Adrenal gland (tissue), 12 donors: Measurements from ENCODE around the gene TP53I11. TPM values are rescaled to one million over a fixed set of nuclear protein-coding genes. Genes with fewer than 3 reads are reported as not detected.

Experiments
- DNase-seq, 7 donors: peaks; one replicate each; pipeline ENCODE4 v3.0.0-alpha.2; 2019 to 2020
- H3K27ac ChIP-seq, 5 donors: fragments of 200-600 bp; sonication (generic) in 4 of 5; 1 replicate in 3 of 5; 2 replicates in 2 of 5; pipeline versions ENCODE4 v1.5.1 to v1.8.0; 2016 to 2020; ENCODE audit warnings: mild to moderate bottlenecking in 1 of 5
- H3K27me3 ChIP-seq: fragments of 200-600 bp; 2 replicates; pipeline ENCODE4 v1.8.0; 2021
- H3K36me3 ChIP-seq, 2 donors: fragments of 200-600 bp; replicated peaks in 1 of 2; 1 replicate in 1 of 2; 2 replicates in 1 of 2; pipeline versions ENCODE4 v1.5.1 to v1.8.0; 2018 to 2022
- H3K4me1 ChIP-seq, 2 donors: fragments of 200-600 bp; replicated peaks in 1 of 2; 1 replicate in 1 of 2; 2 replicates in 1 of 2; pipeline versions ENCODE4 v1.5.1 to v1.8.0; 2018 to 2021
- H3K4me3 ChIP-seq, 4 donors: fragments of 200-600 bp; sonication (generic) in 3 of 4; one replicate each; pipeline ENCODE4 v1.5.1; 2016 to 2018
- H3K9me3 ChIP-seq, 3 donors: fragments of 200-600 bp; sonication (generic) in 1 of 3; replicated peaks in 1 of 3; 1 replicate in 2 of 3; 2 replicates in 1 of 3; pipeline versions ENCODE4 v1.5.1 to v1.8.0; 2016 to 2021
- CTCF ChIP-seq, 6 experiments: fragments of 450-650 bp in 4 of 6; fragments of 200-600 bp in 2 of 6; sonication (generic) in 1 of 6; IDR thresholded peaks; 1 replicate in 5 of 6; 2 replicates in 1 of 6; pipeline versions ENCODE4 v1.5.1 to v1.8.0; 2016 to 2021; ENCODE audit warnings: antibody characterized with exemption in 6 of 6, mild to moderate bottlenecking in 2 of 6, moderate library complexity in 1 of 6
- POLR2A ChIP-seq, 2 donors: fragments of 450-650 bp; IDR thresholded peaks; one replicate each; pipeline ENCODE4 v1.6.1; 2017; ENCODE audit warnings: antibody characterized with exemption in 2 of 2, mild to moderate bottlenecking in 2 of 2, moderate library complexity in 1 of 2
- WGBS, 4 donors: extraction: QIAGEN DNeasy Blood & Tissue Kit in 2 of 4; methylation state at CpG; one replicate each; pipeline versions ENCODE4 v1.1.5 to v1.1.7; 2013 to 2017; 5-methylcytosine and 5-hydroxymethylcytosine counted together
- intact Hi-C, 2 donors: fragments of 100-400 bp; cut with DNase I; formaldehyde crosslinking; loops; one replicate each; pipeline versions ENCODE4 v1.14.1 to v1.15.0; 2022 to 2023
- polyA plus RNA-seq, 3 donors: library from polyadenylated mRNA; stranded (reverse); fragments of 200-250 nt in 2 of 3; fragments of 350-450 nt in 1 of 3; fragmentation: Illumina TruSeq in 1 of 3; extraction: RNeasy Lipid Tissue Mini Kit (QIAGEN cat#74804) in 1 of 3; gene quantifications; one replicate each; pipeline ENCODE4 v1.2.3, GENCODE V29; 2013 to 2014
- total RNA-seq, 9 donors: library from RNA; depleted of rRNA in 4 of 9; stranded (reverse); fragments of >200 nt in 4 of 9; fragments of 120-200 nt in 1 of 9; fragmentation: NEBNext Ultra II Directional in 1 of 9; extraction: Animal tissue kit (Norgen Biotek cat#: 25700) in 1 of 9; gene quantifications; one replicate each; pipeline versions ENCODE4 v1.1.0 to v1.2.4, GENCODE V29; 2013 to 2023
- donor health status: healthy with polysubstance abuse.
- donor health status: Bipolar disorder and iron deficiency.
- donor health status: DM: yes; HTN: yes; CAD: no.
- donor health status: DM: no; HTN: no; CAD: no.
- donor health status: DM: no; HTN: no; CAD: no.
- donor health status: DM: yes; HTN: yes; CAD: no.

Gene TP53I11
- total and polyA plus RNA-seq, 12 donors, result 3.5 to 55.7 (median 31.0) TPM

- TF ChIP-seq POLR2A (IDR thresholded peaks at IDR 0.05) (no peak), CTCF (IDR thresholded peaks at IDR 0.05) (no peak)
- intact Hi-C loops, result loop anchor here in 1 of 2 donors (5.0 kb wide), 1 partner anchor 363 kb away; no protein-coding TSS in a partner anchor
- 59 to 83% (median 65%) methylated on average over 4 to 13 of the region's 13 CpGs for WGBS, 4 donors
Observed at GRCh38 chr11:44934735-44935250, 15.9 kb downstream of the TP53I11 start.

GRCh38 chr11:44934110-44934509, 16.6 kb downstream of the TP53I11 start:
- DNase-seq, result no peak
- no peaks in the 10 kb centered on the region for H3K4me1 ChIP-seq
- no peaks in the 10 kb centered on the region for H3K36me3 ChIP-seq
- WGBS, 4 donors, result 53 to 64% (median 56%) methylated on average over 2 of the region's 2 CpGs; no CpG with 5 or more reads in 1 of the 4 donors
- intact Hi-C loops, result loop anchor here in 1 of 2 donors (5.0 kb wide), 1 partner anchor 363 kb away; no protein-coding TSS in a partner anchor
- no peak overlapping the region for H3K4me3 ChIP-seq
- no peak overlapping the region for H3K27ac ChIP-seq
- TF ChIP-seq CTCF (IDR thresholded peaks at IDR 0.05), result no peak
- TF ChIP-seq POLR2A (IDR thresholded peaks at IDR 0.05), result no peak
- no peaks in the 10 kb centered on the region for H3K27me3 ChIP-seq
- no peaks in the 10 kb centered on the region for H3K9me3 ChIP-seq

More at GRCh38 chr11:44934735-44935250, 15.9 kb downstream of the TP53I11 start:
- Histone ChIP-seq H3K4me3 (no peak overlapping the region), H3K9me3 (no peaks in the 10 kb centered on the region), H3K4me1 (no peaks in the 10 kb centered on the region), H3K27ac (no peak overlapping the region), H3K27me3 (no peaks in the 10 kb centered on the region), H3K36me3 (no peaks in the 10 kb centered on the region)
- no peak for DNase-seq

- Histone ChIP-seq H3K27ac (no peak overlapping the region), H3K4me1 (no peaks in the 10 kb centered on the region), H3K27me3 (no peaks in the 10 kb centered on the region), H3K4me3 (no peak overlapping the region), H3K36me3 (no peaks in the 10 kb centered on the region), H3K9me3 (no peaks in the 10 kb centered on the region)
- 78 to 93% (median 86%) methylated on average over 2 to 3 of the region's 3 CpGs for WGBS, 4 donors
- TF ChIP-seq POLR2A (IDR thresholded peaks at IDR 0.05) (no peak), CTCF (IDR thresholded peaks at IDR 0.05) (no peak)
- intact Hi-C loops, result loop anchor here in 1 of 2 donors (5.0 kb wide), 1 partner anchor 366 kb away; no protein-coding TSS in a partner anchor
- DNase-seq, result no peak
Observed at GRCh38 chr11:44931466-44931865, 19.2 kb downstream of the TP53I11 start.

GRCh38 chr11:44930588-44931302, 19.9 kb downstream of the TP53I11 start:
- intact Hi-C loops, result loop anchor here in 1 of 2 donors (5.0 kb wide), 1 partner anchor 367 kb away; no protein-coding TSS in a partner anchor

More at GRCh38 chr11:44930588-44931302, 19.9 kb downstream of the TP53I11 start:
- no peaks in the 10 kb centered on the region for H3K4me1 ChIP-seq
- no peaks in the 10 kb centered on the region for H3K36me3 ChIP-seq
- H3K27ac ChIP-seq, result no peak overlapping the region
- no peaks in the 10 kb centered on the region for H3K9me3 ChIP-seq
- H3K4me3 ChIP-seq, result no peak overlapping the region
- TF ChIP-seq CTCF (IDR thresholded peaks at IDR 0.05), result no peak
- no peak for TF ChIP-seq POLR2A (IDR thresholded peaks at IDR 0.05)
- DNase-seq, result no peak
- 78 to 86% (median 81%) methylated on average over 9 to 13 of the region's 13 CpGs for WGBS, 4 donors
- H3K27me3 ChIP-seq, result no peaks in the 10 kb centered on the region
